Measurements from ENCODE around the gene EMB.
"Not testable (repeated sequence)": the region's sequence is repeated elsewhere in the genome, so short reads cannot be mapped to it uniquely, and the experiment has no call there.

EMB gene

GRCh38 chr5:50440651-50441492 lies at the start of gene EMB:
Gene EMB (minus strand): TSS chr5:50441288. CDS start chr5:50441151, 137 bp downstream.
- DNase-seq, result peak; percentile 36

- not testable (repeated sequence) for DNase-seq
These were observed 48.4 kb upstream of the EMB start for GRCh38 chr5:50489491-50489890.

- DNase-seq, result not testable (repeated sequence)
These were observed 37.7 kb upstream of the EMB start for GRCh38 chr5:50478790-50479189.

GRCh38 chr5:50476549-50476948 lies 35.5 kb upstream of the EMB start:
- no peak for DNase-seq

- not testable (repeated sequence) for DNase-seq
These were observed 23.9 kb upstream of the EMB start for GRCh38 chr5:50465015-50465414.

- no peak for DNase-seq
These were observed 22.6 kb upstream of the EMB start for GRCh38 chr5:50463726-50464125.

- DNase-seq, result peak; percentile 49
These were observed 22.0 kb upstream of the EMB start for GRCh38 chr5:50463047-50463446.

GRCh38 chr5:50462579-50462978 lies 21.5 kb upstream of the EMB start:
- DNase-seq, result peak; percentile 49

GRCh38 chr5:50458372-50458771 lies 17.3 kb upstream of the EMB start:
- not testable (repeated sequence) for DNase-seq

- not testable (repeated sequence) for DNase-seq
These were observed 8.2 kb upstream of the EMB start for GRCh38 chr5:50449241-50449640.

- no peak for DNase-seq
These were observed 6.9 kb upstream of the EMB start for GRCh38 chr5:50447941-50448340.

- DNase-seq, result no peak
These were observed 6.1 kb upstream of the EMB start for GRCh38 chr5:50447228-50447627.

GRCh38 chr5:50445296-50445949 lies 4.3 kb upstream of the EMB start:
- no peak for DNase-seq

- not testable (repeated sequence) for DNase-seq
These were observed 1.8 kb upstream of the EMB start for GRCh38 chr5:50442559-50443539.

GRCh38 chr5:50441493-50441955 lies 436 bp upstream of the EMB start:
- DNase-seq, result no peak

GRCh38 chr5:50439221-50439620 lies 1.9 kb downstream of the EMB start:
- DNase-seq, result no peak

GRCh38 chr5:50438060-50438459 lies 3.0 kb downstream of the EMB start:
- not testable (repeated sequence) for DNase-seq

GRCh38 chr5:50435168-50435567 lies 5.9 kb downstream of the EMB start:
- no peak for DNase-seq

- not testable (repeated sequence) for DNase-seq
These were observed 9.8 kb downstream of the EMB start for GRCh38 chr5:50431133-50431904.

GRCh38 chr5:50423100-50423799 lies 17.8 kb downstream of the EMB start:
- DNase-seq, result not testable (repeated sequence)

Measured in NCI-H187 treated with DMSO at 0.1 percent for 48 hours (cell line).